Stimulated activated CD4-positive, alpha-beta T cell treated with anti-CD3 and anti-CD28 coated beads, Interleukin-4, amount 100 ng/mL, for 48 hours (primary cell): ENCODE data around the gene LAMTOR4.

Experiments used
- DNase-seq, 2 donors: peaks; one replicate each; pipeline ENCODE4 v3.0.0-alpha.2; 2020; ENCODE audit warnings: low read depth in 2 of 2

LAMTOR4 gene

GRCh38 chr7:100153708-100154535 lies 5.2 kb downstream of the LAMTOR4 start:
- no peak for DNase-seq

DNA sequence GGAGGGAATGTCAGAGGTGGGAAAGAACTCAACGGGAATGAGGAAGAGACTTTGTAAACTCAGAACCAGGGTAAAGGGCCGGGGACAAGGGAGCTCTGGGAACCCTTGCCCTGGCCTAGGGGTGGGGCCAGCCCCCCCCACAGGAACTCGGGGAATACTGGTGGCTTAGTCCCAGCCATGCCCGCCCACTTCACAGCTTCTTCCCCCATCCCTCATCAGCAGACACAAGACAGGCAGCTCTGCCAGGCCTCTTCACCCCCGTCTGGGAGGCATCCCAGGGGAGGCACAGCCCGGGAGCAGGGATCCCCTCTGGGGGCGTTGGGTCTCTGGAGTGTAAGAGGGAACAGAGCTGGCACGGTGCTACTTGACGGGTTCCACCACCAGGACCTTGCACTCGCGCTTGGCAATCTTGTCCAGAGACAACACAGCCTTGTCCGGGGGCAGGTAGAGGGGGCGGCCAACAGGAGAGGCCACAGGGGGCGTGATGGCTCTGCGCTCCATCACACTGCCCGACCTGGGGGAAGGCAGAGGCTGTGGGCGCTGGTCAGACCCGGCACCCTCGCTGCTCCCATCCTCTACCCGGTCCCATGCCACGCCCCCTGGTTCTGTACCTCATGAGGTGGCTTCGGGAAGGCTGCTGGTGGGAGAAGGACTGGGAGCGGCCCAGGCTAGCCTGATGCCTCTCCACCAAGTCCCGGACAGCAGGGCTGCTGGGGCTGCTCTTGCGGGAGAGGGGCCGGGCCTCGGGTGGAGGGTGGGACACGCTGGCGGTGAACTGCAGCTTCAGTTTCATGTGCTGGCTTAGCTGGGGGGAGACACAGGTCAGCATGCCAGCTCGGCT lies 6.2 kb downstream of the LAMTOR4 start:
- DNase-seq: no peak

DNA sequence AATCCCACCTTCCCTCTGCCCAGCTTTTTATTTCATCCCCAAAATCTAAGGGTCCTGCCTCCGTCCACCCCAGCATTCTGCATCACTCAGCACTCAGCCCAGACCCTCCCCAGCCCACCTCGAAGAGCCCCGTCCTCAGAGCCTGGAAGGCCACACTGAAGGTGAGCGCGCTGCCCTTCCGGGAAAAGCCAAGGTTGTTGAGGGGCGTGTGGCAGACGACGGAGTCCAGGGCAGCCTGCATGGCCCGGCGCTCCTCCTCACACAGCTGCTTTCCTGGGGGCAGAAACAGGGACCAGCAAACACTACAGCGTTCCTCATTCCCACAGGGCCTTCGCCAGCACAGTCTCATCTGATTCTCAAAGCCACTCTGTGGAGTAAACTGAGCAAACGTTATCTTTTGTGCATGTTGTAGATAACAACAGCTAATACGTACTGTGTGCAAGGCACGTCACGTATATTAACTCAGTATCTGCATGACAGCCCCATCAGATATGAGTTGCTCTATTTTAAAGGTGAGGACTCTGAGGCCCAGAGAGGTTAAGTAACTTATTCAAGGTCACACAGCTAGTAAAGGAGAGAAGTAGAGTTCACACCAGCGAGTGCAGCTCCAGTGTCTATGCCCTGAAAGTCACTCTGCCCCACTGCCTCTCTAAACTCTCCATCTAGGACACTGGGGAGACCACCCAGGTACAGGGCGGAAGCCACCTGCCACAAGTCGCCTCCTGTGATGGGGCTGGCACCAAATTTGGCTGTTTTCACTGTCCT lies 7.0 kb downstream of the LAMTOR4 start:
- no peak for DNase-seq

DNA sequence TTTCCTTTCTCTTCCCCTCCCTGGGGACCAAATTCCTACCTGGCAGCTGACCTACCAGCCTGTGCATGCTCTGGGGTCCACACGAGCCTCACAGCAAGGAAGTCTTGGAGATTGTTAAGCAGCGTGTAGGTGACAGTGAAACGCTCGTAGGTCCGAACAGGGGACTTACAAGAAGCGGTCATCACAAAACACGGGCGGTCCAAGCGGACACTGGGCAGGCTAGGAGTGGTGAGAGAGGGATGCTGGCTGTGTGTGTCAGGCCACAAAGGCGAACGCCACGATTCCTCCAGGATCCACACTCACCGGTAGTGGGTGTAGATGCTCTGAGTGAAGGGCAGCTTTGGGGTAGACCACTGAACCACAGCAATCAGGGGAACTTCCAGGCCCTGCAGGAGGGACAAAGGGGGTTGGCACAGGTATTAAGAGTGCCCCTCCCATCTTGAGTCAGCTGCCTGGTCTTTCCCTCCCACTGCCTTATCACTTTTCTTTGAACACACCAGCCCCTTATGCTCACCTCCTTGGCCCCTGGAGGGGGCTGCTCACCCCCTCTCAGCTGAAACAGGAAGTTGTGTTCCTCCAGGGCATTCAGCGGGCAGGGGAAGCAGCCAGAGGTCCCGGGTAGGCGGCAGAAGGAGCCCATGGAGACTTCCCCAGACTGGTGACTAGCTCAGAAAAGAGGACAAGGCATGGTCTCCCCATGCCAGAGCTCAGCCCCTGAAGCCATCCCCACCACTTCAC lies 7.8 kb downstream of the LAMTOR4 start:
- no peak for DNase-seq

DNA sequence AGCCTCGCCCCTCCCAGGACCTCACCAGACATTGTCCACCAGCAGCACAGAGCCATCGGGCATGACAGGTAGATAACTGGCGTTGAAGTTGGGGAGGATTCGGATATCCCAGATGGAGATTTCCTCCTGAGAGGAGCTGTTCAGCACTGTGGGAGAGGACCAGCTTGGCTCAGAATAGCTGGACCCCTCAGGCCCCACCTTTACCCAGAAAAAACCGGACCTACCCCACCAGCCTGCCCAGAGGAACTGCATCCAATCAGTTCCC lies 8.3 kb downstream of the LAMTOR4 start:
- no peak for DNase-seq

GRCh38 chr7:100157334-100158228 lies 8.9 kb downstream of the LAMTOR4 start:
- no peak for DNase-seq

DNA sequence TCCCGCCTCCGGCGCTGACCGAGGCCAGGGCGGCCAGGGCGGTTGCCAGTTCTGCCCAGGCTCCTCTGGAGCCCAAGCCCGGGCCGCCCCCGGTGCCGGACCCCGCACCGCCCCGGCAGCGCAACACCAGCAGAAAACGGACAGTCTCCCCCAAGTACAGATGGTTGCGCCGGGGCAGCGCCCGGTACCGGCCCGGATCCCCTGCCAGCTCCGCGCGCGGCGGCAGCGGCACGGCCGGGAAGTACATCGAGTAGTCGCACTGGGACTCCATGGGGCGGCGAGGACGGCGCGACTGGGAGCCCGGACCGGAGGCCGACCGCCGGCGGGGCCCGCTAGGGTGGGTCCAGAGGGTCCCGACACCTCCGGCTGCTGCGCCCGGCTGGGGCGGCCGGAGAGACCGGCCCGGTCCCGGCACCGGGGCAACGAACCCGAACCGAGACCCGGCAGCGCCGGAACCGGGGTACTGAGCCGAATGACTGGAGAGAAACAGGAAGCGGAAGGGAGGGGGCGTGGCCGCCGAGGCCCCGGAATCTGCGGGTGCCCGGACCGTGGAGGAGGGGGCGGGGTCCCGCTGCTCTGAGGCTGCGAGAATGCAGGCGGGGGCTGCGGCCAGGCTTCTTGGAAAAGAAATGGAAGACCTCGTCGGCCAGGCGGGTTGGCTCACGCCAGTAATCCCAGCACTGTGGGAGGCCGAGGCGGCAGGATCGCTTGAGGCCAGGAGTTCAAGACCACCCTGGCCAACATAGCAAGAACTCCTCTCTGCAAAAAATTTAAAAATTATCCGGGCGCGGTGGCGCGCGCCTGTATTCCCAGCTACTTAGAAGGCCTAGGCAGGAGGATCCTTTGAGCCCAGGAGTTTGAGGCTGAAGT lies 9.7 kb downstream of the LAMTOR4 start, which contains the start of gene TRAPPC14:
Gene TRAPPC14, minus strand, starts transcription at position 495 of the 870 bp plus-strand sequence. Its CDS starts 224 bp downstream, at position 271.
- DNase-seq: peak; percentile 90 to 94

GRCh38 chr7:100159099-100159623 lies 10.4 kb downstream of the LAMTOR4 start:
- no peak for DNase-seq

- no peak for DNase-seq
Measured at GRCh38 chr7:100160067-100160466, 11.3 kb downstream of the LAMTOR4 start.

- DNase-seq: no peak
Measured at GRCh38 chr7:100163006-100163531, 14.4 kb downstream of the LAMTOR4 start.

GRCh38 chr7:100163871-100164270 lies 15.2 kb downstream of the LAMTOR4 start:
- no peak for DNase-seq

DNA sequence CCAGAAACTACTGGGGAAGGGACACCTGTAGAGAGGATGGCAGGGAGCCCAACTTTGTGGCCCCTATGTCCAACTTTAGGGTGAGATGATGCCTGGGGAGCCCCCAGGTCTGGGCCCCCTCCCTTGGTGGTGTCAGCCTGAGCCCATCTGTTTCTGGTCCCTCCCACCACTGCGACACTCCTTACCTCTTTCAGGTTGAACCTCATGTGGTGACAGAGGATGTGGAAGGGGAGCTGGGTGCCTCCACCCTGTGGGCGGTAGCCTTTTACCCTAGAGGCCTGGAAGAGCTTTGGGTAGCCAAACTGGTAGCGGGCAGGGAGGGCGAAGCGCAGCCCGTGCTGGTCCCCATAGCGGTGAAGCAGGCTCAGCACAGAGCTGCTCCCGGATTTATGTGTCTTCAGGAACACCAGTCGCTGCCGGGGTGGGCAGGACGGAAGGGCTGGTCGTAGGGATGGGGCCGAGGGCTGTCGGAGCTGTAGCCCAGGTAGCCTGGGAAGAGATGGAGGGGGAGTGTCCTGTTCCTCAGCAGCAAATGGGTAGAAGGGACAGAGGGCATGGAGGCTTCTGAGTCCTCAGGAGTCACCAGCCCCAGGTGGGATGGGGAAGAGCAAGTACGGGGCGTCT lies 17.7 kb downstream of the LAMTOR4 start:
- no peak for DNase-seq

- DNase-seq: no peak
Measured at GRCh38 chr7:100166970-100167911, 18.5 kb downstream of the LAMTOR4 start.

DNA sequence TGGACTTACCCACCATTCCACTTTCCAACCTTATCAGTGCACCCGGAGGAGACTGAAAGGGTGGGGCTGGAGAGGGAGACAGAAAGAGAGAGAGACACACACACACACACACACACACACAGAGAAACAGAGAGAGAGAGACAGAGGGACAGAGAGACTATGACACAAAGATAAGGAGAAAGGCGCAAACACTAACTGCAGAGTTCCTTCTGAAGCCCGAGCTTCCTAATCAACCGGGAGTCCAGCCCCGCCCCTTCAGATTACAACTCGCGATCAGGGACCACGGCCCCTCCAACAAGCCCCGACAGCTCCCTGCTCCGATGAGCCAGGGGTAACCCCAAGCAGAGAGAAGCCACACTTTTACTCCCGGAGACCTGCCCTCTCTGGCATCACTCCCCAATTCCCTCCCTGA lies 19.2 kb downstream of the LAMTOR4 start:
- no peak for DNase-seq

GRCh38 chr7:100169147-100169850 lies 20.6 kb downstream of the LAMTOR4 start:
- DNase-seq: no peak

- no peak for DNase-seq
Measured at GRCh38 chr7:100170101-100170897, 21.6 kb downstream of the LAMTOR4 start.
